HG02884 (cell line): Measurements from ENCODE around the gene SLC35E4.
"Not testable (repeated sequence)": the region's sequence is repeated elsewhere in the genome, so short reads cannot be mapped to it uniquely, and the experiment has no call there.

Experiments used
- ATAC-seq: cut with Tn5 transposase; IDR thresholded peaks from one replicate; pipeline ENCODE4 v1.9.1; 2021; ENCODE audit warnings: mild to moderate bottlenecking, moderate library complexity; ENCODE audit not compliant: unreplicated experiment

The SLC35E4 gene

DNA sequence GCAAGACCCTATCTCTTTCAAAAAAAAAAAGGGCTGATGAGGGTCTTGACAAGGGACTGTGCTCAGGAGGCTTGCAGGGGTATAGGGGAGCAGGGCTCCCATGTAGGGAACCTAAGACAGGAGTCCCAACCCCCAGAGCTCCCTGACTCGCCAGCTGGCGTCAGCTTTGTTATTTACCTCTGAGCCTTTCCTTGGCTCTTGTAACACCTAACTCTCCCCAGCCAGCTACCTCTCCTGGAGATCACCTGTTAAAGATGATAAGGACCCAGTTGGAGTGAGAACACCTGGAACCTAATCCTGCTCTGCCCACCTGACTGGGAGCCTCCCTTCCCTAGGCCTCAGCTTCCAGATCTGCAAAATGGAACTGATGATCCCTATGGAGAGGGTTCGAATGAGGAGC lies 13.2 kb downstream of the SLC35E4 start:
- no peak for ATAC-seq

- ATAC-seq: no peak
Observed at GRCh38 chr22:30649430-30650007, 13.9 kb downstream of the SLC35E4 start.

GRCh38 chr22:30650508-30651116 lies 15.0 kb downstream of the SLC35E4 start:
- ATAC-seq: no peak

- no peak for ATAC-seq
Observed at GRCh38 chr22:30652852-30653251, 17.3 kb downstream of the SLC35E4 start.

DNA sequence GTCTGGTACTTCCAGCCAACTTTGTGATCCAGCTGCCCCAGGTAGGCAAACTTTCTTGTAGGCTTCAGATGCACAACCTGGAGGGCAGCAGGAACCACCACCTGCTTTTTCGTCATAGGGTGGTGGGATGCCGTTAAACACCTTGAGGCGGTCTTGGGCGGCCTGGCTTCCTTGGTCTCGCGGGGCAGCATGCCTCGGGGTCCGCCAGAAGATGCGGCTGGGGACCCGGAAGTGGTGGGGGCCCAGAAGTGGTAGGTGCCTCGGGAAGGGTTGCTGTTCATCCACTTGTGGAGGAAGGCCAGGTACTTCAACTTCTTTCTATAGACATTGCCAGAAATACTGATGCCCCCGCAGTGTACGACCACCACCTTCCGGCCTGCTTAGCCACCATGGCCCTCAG lies 18.8 kb downstream of the SLC35E4 start:
- ATAC-seq: no peak

DNA sequence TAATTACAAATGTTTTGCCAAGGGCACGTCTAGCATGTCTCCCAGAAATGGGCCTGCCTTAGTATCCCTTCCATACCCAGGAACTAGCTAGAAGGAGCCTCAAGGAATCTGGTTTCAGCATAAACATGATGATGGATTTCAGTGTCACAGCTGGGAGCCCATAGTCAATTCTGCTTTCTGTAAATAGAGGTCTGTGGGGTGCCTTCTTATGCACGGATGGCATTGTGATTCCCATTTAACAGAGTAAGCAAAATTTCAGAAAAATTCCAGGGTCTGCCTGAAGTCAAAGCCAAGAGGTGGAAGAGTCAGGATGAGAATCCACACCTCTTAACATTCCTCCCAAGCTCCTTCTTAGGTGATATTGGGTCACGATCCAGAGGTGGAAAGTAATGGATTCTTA lies 20.0 kb downstream of the SLC35E4 start:
- no peak for ATAC-seq

DNA sequence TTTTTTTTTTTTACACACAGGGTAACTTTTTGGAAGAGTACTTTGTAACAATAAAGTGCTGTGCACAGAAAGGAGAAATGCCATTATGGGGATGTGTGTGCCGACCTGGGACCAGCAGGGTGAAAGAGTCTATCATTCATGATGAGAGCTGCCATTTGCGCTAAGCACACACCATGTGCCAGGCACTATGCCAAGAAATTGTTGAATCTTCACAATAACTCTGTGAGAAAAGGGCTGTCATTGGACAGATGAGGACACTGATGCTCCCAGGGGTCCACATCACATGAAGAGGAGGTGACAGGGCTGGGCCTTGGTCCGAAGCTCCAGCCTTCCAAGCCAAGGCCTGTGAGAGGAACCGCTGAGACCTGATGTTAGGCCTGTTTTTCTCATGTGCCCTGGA lies 26.5 kb downstream of the SLC35E4 start:
- ATAC-seq: no peak

DNA sequence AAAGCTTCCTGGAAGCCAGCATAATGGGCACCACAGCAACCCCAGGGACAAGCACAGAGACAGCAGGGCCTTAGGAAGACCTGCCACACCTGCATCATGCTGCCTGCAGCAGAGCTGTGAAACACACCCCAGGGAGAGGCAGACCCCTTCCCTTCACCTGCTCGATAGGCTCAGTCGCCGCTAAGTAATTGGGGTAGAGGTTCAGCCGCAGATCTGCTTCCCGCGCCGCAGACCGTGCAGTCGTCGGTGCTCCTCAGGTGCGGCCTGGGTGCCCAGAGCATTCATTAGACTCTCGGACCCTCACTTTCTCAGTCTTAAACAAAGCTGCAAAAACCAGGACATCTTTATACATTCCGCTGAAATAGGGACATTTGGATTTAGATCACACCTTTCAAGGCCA lies 29.2 kb downstream of the SLC35E4 start:
- ATAC-seq: no peak

DNA sequence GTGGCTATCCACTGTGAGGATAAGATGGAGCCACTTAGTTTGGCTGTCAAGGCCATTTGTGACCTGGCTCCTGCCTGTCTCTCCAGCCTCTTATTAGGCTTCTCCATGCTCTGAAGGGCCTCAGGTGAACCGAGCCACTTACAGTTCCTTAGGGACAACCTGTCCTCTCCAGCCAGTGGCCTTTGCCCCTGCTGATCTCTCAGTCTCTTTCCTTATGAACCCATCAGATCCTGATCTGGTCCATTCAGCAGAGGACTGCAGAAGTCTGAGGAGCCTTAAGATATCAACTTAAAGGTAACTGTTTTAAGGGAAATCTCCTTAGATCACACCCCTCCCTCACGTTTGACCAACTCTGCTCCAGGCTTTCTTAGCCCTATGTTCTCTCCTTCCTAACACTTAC lies 29.7 kb downstream of the SLC35E4 start:
- no peak for ATAC-seq

DNA sequence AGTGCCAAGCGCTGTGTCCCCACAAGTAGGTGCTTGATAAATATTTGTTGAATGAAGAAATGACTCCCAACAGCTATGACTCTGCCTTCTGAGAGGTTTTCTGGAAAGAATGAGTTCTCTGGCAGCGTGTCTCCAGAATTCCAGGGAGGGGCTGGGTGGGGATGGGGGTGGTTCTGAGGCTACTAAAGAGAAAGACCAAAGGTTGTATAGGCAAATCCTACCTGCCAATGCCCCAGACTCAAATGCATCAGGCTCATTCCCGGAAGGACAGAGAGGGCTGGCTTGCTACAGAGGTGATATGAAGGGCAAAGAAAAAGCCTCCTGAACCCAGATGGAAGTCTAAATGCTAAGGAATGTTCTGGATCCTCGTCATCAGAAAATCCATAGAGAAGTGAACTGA lies 30.2 kb downstream of the SLC35E4 start:
- ATAC-seq: no peak

- ATAC-seq: no peak
Observed at GRCh38 chr22:30667107-30667493, 31.5 kb downstream of the SLC35E4 start.

GRCh38 chr22:30667494-30668385 lies 32.2 kb downstream of the SLC35E4 start, which contains the start of gene DUSP18:
DUSP18 (minus strand) TSS chr22:30667875; CDS start chr22:30664003, 3,872 bp downstream.
- peak; percentile 57 for ATAC-seq

DNA sequence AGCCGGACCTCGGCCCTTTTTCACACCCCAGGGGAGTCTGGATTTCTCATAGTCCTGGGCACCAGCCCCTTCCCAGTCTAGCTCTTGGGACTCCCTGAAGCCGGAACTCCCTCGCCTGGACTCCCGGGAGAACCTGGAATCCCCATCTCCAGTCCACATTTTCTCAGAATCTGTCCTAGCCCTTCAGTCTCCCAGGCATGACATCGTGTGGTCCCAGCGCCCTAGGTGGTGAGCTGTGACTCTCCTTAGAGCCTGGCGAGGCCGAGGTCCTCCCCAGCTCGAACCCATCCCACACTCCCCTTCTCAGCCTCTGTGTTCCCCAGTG lies 32.8 kb downstream of the SLC35E4 start:
- ATAC-seq: no peak

- ATAC-seq: no peak
Observed at GRCh38 chr22:30671071-30671470, 35.5 kb downstream of the SLC35E4 start.

GRCh38 chr22:30673136-30673535 lies 37.6 kb downstream of the SLC35E4 start:
- no peak for ATAC-seq

DNA sequence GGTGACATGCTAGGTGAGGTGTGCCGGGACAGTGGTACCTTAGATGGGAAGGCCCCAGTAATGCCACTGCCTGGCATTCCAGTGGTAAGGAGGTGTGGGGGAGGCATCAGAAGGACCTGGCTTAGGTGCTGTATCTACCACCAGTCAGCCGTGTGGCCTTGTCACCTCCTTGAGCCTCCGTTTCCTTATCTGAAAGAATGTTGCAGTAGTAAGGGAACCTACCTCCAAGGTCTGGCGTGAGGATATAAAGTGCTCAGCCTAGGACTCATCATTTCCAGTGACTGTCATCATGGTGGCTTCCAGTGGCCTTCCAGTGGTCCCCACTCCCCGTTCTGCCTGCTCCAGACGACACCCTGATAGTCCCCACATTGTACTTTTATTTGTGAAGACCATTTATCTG lies 38.9 kb downstream of the SLC35E4 start:
- ATAC-seq: no peak

GRCh38 chr22:30675436-30675835 lies 39.9 kb downstream of the SLC35E4 start:
- ATAC-seq: no peak

DNA sequence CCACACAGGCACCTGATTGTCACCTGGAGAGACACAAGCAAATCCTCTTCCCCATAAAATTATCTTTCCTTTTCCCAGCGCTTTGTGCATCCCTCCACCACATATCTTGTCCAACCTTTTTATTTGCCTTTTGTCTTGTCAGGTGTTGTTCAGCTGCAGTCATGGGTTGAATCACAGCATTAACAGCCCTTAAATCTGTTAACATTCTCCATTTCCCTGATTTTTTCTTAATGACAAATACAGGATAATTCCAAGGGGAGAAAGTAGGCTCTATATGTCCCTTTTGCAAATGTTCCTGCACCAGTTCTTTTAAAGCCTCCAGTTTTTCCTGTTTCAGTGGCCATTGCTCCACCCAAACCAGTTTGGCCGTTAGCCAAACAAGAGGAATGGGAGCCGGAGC lies 41.0 kb downstream of the SLC35E4 start:
- not testable (repeated sequence) for ATAC-seq

GRCh38 chr22:30679895-30680690 lies 44.5 kb downstream of the SLC35E4 start:
- not testable (repeated sequence) for ATAC-seq

GRCh38 chr22:30680991-30681770 lies 45.6 kb downstream of the SLC35E4 start:
- no peak for ATAC-seq

DNA sequence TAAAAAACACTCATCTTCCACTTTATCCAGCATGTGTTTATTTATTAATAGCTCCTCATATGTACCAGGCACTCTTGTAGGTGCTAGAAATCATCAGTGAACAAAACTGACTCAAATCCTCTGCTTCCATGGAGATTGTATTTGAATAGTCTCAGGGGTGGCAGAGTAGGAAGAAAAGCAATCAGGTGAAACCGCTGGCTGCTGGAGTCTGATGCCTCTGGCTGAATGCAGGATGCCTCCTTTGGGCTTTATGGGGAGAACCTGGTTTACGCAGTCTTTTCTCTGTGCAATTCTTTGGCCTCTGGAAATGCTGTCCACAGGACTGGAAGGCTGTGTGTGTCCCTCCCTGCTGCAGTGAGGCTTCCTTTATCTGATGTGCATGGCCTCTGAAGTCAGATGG lies 46.2 kb downstream of the SLC35E4 start:
- ATAC-seq: no peak
